Esophagus muscularis mucosa (tissue), 4 donors: ENCODE measurements around the gene LYVE1. TPM values are rescaled to one million over a fixed set of nuclear protein-coding genes. Genes with fewer than 3 reads are reported as not detected.
A peak's percentile ranks its signal among the peaks of the same experiment; 100 is the strongest.

Experiments
- DNase-seq: peaks from one replicate; pipeline ENCODE4 v3.0.0-alpha.2; 2017; ENCODE audit errors: extremely low spot score
- H3K27ac ChIP-seq, 4 donors: fragments of 200-600 bp; sonication (generic); replicated peaks in 1 of 4; 1 replicate in 3 of 4; 2 replicates in 1 of 4; pipeline ENCODE4 v1.5.1; 2016 to 2019; ENCODE audit warnings: mild to moderate bottlenecking in 1 of 4
- H3K27me3 ChIP-seq, 4 donors: fragments of 200-600 bp; sonication (generic); one replicate each; pipeline versions ENCODE4 v1.5.1 to v1.6.0; 2016 to 2019
- H3K36me3 ChIP-seq, 4 donors: fragments of 200-600 bp; sonication (generic); one replicate each; pipeline ENCODE4 v1.5.1; 2016 to 2019
- H3K4me1 ChIP-seq, 4 donors: fragments of 200-600 bp; sonication (generic); one replicate each; pipeline ENCODE4 v1.5.1; 2016 to 2019
- H3K4me3 ChIP-seq, 4 donors: fragments of 200-600 bp; sonication (generic); 1 replicate in 2 of 4; 2 replicates in 2 of 4; pipeline ENCODE4 v1.5.1; 2016 to 2019; ENCODE audit warnings: mild to moderate bottlenecking in 4 of 4, moderate library complexity in 1 of 4
- H3K9me3 ChIP-seq, 4 donors: fragments of 200-600 bp; sonication (generic); 1 replicate in 3 of 4; 2 replicates in 1 of 4; pipeline ENCODE4 v1.5.1; 2016 to 2019
- EP300 ChIP-seq: sonication (generic); formaldehyde crosslinking; IDR thresholded peaks from one replicate; pipeline ENCODE4 v1.6.1; 2017; ENCODE audit warnings: antibody characterized with exemption
- POLR2A ChIP-seq: fragments of 450-650 bp; IDR thresholded peaks from one replicate; pipeline ENCODE4 v1.6.1; 2017; ENCODE audit warnings: antibody characterized with exemption, moderate library complexity, mild to moderate bottlenecking, low read depth
- POLR2AphosphoS5 ChIP-seq, 2 donors: sonication (generic); formaldehyde crosslinking; IDR thresholded peaks; one replicate each; pipeline ENCODE4 v1.6.1; 2017; ENCODE audit warnings: antibody characterized with exemption in 2 of 2
- WGBS: methylation state at CpG from one replicate; pipeline ENCODE4 v1.1.5; 2018; 5-methylcytosine and 5-hydroxymethylcytosine counted together
- intact Hi-C: fragments of 100-400 bp; cut with DNase I; formaldehyde crosslinking; loops from one replicate; pipeline ENCODE4 v1.15.1; 2023
- total RNA-seq, 4 donors: library from RNA; depleted of rRNA; stranded (reverse); fragments of >200 nt; gene quantifications; one replicate each; pipeline versions ENCODE4 v1.1.0 to v1.2.1, GENCODE V29; 2016
- TF ChIP-seq, protein P1 (sequence below), 3 experiments: fragments of 200-600 bp in 2 of 3; fragments of 450-650 bp in 1 of 3; sonication (generic) in 2 of 3; IDR thresholded peaks; one replicate each; pipeline ENCODE4 v1.5.1; 2017 to 2019; ENCODE audit warnings: antibody characterized with exemption in 3 of 3, mild to moderate bottlenecking in 2 of 3, moderate library complexity in 1 of 3

LYVE1 gene
- total RNA-seq, 4 donors from 2014 or later, result 59.5 to 150 (median 74.3) TPM

GRCh38 chr11:10603721-10604297, 35.3 kb upstream of the LYVE1 start:
- Histone ChIP-seq H3K27me3 (no peaks in the 10 kb centered on the region), H3K27ac (peak overlapping the region; percentile 80 to 85 (median 83)), H3K4me3 (no peak overlapping the region), H3K9me3 (no peaks in the 10 kb centered on the region), H3K36me3 (peaks cover 0 to 82% (median 35%) of the 10 kb centered on the region in 4 donors), H3K4me1 (peaks cover 36 to 96% (median 83%) of the 10 kb centered on the region in 4 donors)
- DNase-seq, result peak; percentile 78
- WGBS, result 89% methylated on average over 3 of the region's 5 CpGs
- intact Hi-C loops, result no loop called here
- TF ChIP-seq EP300 (no peak), POLR2AphosphoS5 (IDR thresholded peaks at IDR 0.05) (no peak), POLR2A (no peak)
- TF ChIP-seq, protein P1, sequence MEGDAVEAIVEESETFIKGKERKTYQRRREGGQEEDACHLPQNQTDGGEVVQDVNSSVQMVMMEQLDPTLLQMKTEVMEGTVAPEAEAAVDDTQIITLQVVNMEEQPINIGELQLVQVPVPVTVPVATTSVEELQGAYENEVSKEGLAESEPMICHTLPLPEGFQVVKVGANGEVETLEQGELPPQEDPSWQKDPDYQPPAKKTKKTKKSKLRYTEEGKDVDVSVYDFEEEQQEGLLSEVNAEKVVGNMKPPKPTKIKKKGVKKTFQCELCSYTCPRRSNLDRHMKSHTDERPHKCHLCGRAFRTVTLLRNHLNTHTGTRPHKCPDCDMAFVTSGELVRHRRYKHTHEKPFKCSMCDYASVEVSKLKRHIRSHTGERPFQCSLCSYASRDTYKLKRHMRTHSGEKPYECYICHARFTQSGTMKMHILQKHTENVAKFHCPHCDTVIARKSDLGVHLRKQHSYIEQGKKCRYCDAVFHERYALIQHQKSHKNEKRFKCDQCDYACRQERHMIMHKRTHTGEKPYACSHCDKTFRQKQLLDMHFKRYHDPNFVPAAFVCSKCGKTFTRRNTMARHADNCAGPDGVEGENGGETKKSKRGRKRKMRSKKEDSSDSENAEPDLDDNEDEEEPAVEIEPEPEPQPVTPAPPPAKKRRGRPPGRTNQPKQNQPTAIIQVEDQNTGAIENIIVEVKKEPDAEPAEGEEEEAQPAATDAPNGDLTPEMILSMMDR (IDR thresholded peaks at IDR 0.05), result no peak

- WGBS, result 94% methylated on average over 7 of the region's 12 CpGs
- Histone ChIP-seq H3K4me3 (no peak overlapping the region), H3K27ac (peak overlapping the region; percentile 80 to 85 (median 83)), H3K27me3 (no peaks in the 10 kb centered on the region), H3K4me1 (peaks cover 36 to 100% (median 91%) of the 10 kb centered on the region in 4 donors), H3K9me3 (no peaks in the 10 kb centered on the region), H3K36me3 (peaks cover 0 to 73% (median 28%) of the 10 kb centered on the region in 4 donors)
- intact Hi-C loops, result no loop called here
- peak; percentile 90 for DNase-seq
- TF ChIP-seq EP300 (no peak), POLR2A (no peak), POLR2AphosphoS5 (IDR thresholded peaks at IDR 0.05) (no peak)
- TF ChIP-seq, protein P1 (IDR thresholded peaks at IDR 0.05), result no peak
Observed at GRCh38 chr11:10602945-10603344, 34.5 kb upstream of the LYVE1 start.

GRCh38 chr11:10602366-10602765, 33.9 kb upstream of the LYVE1 start:
- intact Hi-C loops, result no loop called here
- Histone ChIP-seq H3K27me3 (no peaks in the 10 kb centered on the region), H3K36me3 (peaks cover 0 to 71% (median 22%) of the 10 kb centered on the region in 4 donors)

DNA sequence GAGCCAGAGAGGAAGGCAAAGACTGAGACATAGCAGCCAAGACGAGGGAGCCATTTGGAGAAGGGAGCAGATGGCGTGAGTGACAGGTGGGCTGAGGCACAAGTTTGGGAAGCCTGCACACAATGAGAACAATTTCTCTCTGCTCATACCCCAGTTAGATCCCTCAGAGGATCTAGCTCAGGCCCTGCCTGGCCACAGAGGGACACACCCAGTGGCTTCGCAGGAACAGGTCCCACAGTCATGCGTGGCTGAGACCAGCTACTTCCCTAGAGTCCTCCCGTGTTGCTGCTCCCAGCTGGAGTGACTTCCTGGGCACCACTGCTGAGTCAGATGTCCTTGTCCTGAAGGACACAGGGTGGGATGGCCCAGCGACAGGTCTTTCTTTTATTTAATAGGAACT, 33.4 kb upstream of the LYVE1 start:
- Histone ChIP-seq H3K4me1 (peaks cover 34 to 100% (median 84%) of the 10 kb centered on the region in 4 donors), H3K4me3 (no peak overlapping the region), H3K36me3 (peaks cover 0 to 67% (median 19%) of the 10 kb centered on the region in 4 donors), H3K27me3 (no peaks in the 10 kb centered on the region), H3K9me3 (no peaks in the 10 kb centered on the region), H3K27ac (peak overlapping the region; percentile 80 to 85 (median 83))
- intact Hi-C loops, result no loop called here
- TF ChIP-seq, protein P1 (IDR thresholded peaks at IDR 0.05), result no peak
- TF ChIP-seq EP300 (no peak), POLR2AphosphoS5 (IDR thresholded peaks at IDR 0.05) (peak; percentile 31 to 48), POLR2A (no peak)
- 88% methylated on average over 5 of the region's 6 CpGs for WGBS
- DNase-seq, result peak; percentile 91

More at GRCh38 chr11:10602366-10602765, 33.9 kb upstream of the LYVE1 start:
- 97% methylated on average over 7 of the region's 7 CpGs for WGBS
- Histone ChIP-seq H3K9me3 (no peaks in the 10 kb centered on the region), H3K27ac (peak overlapping the region; percentile 80 to 85 (median 83)), H3K4me3 (no peak overlapping the region), H3K4me1 (peaks cover 36 to 100% (median 90%) of the 10 kb centered on the region in 4 donors)
- TF ChIP-seq, protein P1 (IDR thresholded peaks at IDR 0.05), result no peak
- TF ChIP-seq POLR2A, result no peak
- TF ChIP-seq POLR2AphosphoS5 (IDR thresholded peaks at IDR 0.05), result no peak
- TF ChIP-seq EP300, result no peak
- peak; percentile 77 for DNase-seq
